ENCODE measurements around the gene KAT8. TPM values are rescaled to one million over a fixed set of nuclear protein-coding genes. Genes with fewer than 3 reads are reported as not detected.

The KAT8 gene
- total RNA-seq, 1 donor from 2014 or later: 113 TPM

DNA sequence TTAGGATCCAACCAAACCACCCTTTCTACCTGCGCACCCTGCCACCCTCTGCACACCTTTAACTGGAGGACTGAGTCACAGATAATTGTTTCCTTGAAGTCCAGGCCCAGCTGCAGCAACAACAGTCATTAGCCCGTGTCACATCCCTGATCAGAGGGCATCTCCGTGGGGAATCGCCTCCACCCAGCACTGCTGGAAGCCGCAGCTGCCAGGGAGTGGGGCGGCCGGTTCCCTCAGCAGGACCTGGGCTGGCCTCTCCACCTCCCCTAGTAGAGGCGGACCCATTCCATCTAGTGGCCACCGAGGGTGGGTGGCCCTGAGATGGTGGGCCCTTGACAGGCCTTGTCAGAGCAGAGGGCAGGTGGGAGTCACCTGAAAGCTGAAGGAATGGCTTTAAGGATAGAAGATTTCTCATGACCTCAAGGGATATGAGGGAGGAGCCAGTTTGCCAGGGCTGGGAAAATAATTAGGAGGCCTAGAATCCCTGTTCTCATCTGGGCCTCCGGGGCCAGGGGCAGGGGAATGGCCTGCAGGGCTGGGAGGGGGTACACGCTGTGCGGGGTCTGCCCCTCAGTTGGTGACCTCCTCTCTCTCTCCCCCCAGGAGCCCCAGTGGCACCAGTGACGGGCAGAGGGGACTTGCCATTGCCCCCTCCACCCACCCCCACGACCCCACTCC lies 35.0 kb upstream of the KAT8 start:
- H3K36me3 ChIP-seq: peaks cover 75 to 89% of the 10 kb centered on the region in 2 donors
- no peak for DNase-seq (ENCODE audit: low spot score in 2 of 2)
- intact Hi-C loops (cut with DNase I): no loop called here

DNA sequence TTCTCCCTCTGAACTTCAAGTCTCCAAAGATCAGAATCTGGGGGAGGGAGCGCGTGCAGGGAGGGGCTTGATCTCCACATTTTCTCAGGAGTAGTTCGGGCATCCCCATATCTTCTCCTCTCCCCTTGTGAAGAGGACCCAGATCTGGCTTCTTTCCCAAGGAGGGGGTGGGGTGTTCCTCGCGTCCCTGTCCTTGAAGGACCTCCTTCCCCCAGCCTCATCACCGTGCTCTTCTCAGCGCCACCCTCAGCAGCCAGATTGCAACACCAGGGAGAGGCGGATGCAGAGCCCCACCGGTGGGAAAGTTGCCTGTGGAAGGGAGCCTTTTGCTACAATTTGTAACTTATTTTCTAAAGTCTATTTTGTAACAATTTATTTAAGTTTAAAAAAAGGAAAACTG lies 34.4 kb upstream of the KAT8 start:
- intact Hi-C loops (cut with DNase I): no loop called here
- H3K36me3 ChIP-seq: peaks cover 69 to 85% of the 10 kb centered on the region in 2 donors
- TF ChIP-seq, protein P1, sequence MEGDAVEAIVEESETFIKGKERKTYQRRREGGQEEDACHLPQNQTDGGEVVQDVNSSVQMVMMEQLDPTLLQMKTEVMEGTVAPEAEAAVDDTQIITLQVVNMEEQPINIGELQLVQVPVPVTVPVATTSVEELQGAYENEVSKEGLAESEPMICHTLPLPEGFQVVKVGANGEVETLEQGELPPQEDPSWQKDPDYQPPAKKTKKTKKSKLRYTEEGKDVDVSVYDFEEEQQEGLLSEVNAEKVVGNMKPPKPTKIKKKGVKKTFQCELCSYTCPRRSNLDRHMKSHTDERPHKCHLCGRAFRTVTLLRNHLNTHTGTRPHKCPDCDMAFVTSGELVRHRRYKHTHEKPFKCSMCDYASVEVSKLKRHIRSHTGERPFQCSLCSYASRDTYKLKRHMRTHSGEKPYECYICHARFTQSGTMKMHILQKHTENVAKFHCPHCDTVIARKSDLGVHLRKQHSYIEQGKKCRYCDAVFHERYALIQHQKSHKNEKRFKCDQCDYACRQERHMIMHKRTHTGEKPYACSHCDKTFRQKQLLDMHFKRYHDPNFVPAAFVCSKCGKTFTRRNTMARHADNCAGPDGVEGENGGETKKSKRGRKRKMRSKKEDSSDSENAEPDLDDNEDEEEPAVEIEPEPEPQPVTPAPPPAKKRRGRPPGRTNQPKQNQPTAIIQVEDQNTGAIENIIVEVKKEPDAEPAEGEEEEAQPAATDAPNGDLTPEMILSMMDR (IDR thresholded peaks at IDR 0.05): no peak

More for the DNA sequence above, 35.0 kb upstream of the KAT8 start:
- TF ChIP-seq, protein P1 (IDR thresholded peaks at IDR 0.05): no peak
- Histone ChIP-seq H3K27me3 (no peaks in the 10 kb centered on the region), H3K4me1 (no peaks in the 10 kb centered on the region), H3K27ac (no peak overlapping the region), H3K4me3 (no peak overlapping the region), H3K9me3 (no peaks in the 10 kb centered on the region)

DNA sequence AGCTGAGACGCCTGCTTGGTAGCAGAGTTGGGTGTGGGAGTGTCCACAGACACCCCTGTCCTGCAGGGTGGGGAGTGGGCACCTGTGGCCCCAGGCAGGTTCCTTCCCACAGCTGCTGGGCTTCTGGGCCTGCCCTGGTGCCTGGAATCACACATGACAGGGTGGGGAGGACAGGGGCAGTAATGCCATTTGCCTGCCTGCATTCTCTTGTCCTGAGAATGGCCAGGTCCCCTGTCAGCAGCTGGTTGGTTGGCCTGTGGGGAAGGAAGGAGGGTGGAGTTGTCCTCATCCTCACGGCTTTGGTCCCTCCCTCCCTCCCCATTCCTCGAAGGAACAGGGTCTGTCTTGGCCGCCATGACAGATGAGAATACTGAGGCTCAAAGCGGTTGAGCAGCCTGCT lies 33.9 kb upstream of the KAT8 start:
- H3K27me3 ChIP-seq: no peaks in the 10 kb centered on the region
- no peak for DNase-seq (ENCODE audit: low spot score in 2 of 2)
- intact Hi-C loops (cut with DNase I): no loop called here
- H3K36me3 ChIP-seq: peaks cover 64 to 80% of the 10 kb centered on the region in 2 donors
- no peaks in the 10 kb centered on the region for H3K4me1 ChIP-seq
- TF ChIP-seq, protein P1 (IDR thresholded peaks at IDR 0.05): no peak
- H3K9me3 ChIP-seq: no peaks in the 10 kb centered on the region
- H3K27ac ChIP-seq: no peak overlapping the region
- H3K4me3 ChIP-seq: no peak overlapping the region

More for the DNA sequence above, 34.4 kb upstream of the KAT8 start:
- Histone ChIP-seq H3K4me1 (no peaks in the 10 kb centered on the region), H3K9me3 (no peaks in the 10 kb centered on the region), H3K4me3 (no peak overlapping the region), H3K27me3 (no peaks in the 10 kb centered on the region), H3K27ac (no peak overlapping the region)
- no peak for DNase-seq (ENCODE audit: low spot score in 2 of 2)

DNA sequence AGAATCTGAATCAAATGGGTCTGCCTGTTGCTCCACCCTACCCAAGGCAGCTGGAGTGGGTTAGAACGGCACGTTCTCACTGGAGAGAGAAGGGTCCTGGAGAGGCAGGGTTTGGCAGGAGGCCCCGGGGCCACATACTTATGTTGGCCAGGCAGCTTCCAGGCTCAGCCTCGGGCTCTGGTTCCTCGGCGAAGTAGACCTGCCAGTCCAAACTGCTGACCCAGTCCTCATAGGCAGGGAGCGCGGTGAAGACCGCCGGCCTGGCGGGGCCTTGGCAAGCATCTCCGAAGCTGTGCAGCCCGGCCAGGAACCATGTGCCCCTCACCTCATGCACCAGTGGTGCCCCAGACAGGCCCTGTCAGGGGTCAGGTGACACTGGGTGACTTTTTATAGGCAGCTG lies 33.5 kb upstream of the KAT8 start:
- Histone ChIP-seq H3K27ac (no peak overlapping the region), H3K36me3 (peaks cover 60 to 76% of the 10 kb centered on the region in 2 donors)

DNA sequence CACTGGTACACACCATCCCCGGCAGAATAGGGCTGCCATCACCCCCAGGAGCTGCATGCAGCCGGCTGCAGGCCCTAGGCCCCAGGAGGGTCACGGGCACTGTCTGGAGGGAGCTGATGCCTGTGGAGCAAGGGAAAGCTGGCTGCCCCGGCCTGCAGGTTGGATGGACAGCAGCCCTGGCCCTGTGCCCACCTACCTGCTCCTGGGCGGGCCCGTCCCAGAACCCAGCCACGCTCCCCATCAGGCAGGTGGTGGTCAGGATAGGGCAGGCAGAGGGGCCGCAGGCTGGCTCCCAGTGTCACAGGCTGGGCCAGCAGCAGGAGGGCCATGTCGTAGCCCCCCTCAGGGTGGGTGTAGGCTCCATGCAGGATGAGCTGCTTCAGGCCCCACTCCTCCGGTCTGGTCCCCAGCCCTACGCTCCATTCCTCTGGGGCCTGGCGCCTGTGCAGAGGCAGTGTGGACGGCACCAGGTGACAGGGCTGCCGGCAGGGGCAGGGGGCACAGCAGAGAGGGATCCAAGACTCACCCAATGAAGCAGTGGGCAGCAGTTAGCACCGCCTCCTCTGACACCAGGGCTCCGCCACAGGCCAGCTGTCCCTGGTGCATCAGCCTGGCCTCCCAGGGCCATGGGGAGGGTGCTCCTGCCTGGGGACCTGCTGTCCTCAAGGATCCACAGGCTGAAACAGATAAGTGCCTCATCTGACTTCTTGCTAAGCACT lies 32.7 kb upstream of the KAT8 start:
- no peak for DNase-seq (ENCODE audit: low spot score in 2 of 2)
- Histone ChIP-seq H3K36me3 (peaks cover 57 to 71% of the 10 kb centered on the region in 2 donors), H3K4me1 (no peaks in the 10 kb centered on the region), H3K4me3 (no peak overlapping the region), H3K9me3 (no peaks in the 10 kb centered on the region), H3K27ac (no peak overlapping the region), H3K27me3 (no peaks in the 10 kb centered on the region)
- intact Hi-C loops (cut with DNase I): no loop called here
- TF ChIP-seq, protein P1 (IDR thresholded peaks at IDR 0.05): no peak

More for the DNA sequence above, 33.5 kb upstream of the KAT8 start:
- intact Hi-C loops (cut with DNase I): no loop called here
- no peaks in the 10 kb centered on the region for H3K4me1 ChIP-seq
- no peak for DNase-seq (ENCODE audit: low spot score in 2 of 2)
- no peaks in the 10 kb centered on the region for H3K9me3 ChIP-seq
- TF ChIP-seq, protein P1 (IDR thresholded peaks at IDR 0.05): no peak
- no peaks in the 10 kb centered on the region for H3K27me3 ChIP-seq
- no peak overlapping the region for H3K4me3 ChIP-seq
